NB4 (cell line): ENCODE measurements around the gene STAMBPL1.

ENCODE experiments used
- DNase-seq: peaks from one replicate; pipeline ENCODE4 v3.0.0; 2010; ENCODE audit warnings: low read depth
- H3K4me3 ChIP-seq: one replicate; pipeline ENCODE4 v1.5.1; 2011; ENCODE audit warnings: mild to moderate bottlenecking, low read depth, low read length, moderate library complexity
- MYC ChIP-seq: IDR thresholded peaks from 2 replicates; pipeline ENCODE4 v1.6.1; 2011; ENCODE audit warnings: low read depth, low read length
- POLR2A ChIP-seq: IDR thresholded peaks from 2 replicates; pipeline ENCODE4 v1.6.1; 2011; ENCODE audit warnings: mild to moderate bottlenecking; ENCODE audit not compliant: insufficient read length; ENCODE audit errors: extremely low read depth
- TF ChIP-seq, protein P1 (sequence below): IDR thresholded peaks from one replicate; pipeline ENCODE4 v1.5.1; 2012; ENCODE audit warnings: low read depth, low read length
- TF ChIP-seq, protein P2 (sequence below): IDR thresholded peaks from 2 replicates; pipeline ENCODE4 v1.6.1; 2011; ENCODE audit warnings: low read depth, low read length

The STAMBPL1 gene

DNA sequence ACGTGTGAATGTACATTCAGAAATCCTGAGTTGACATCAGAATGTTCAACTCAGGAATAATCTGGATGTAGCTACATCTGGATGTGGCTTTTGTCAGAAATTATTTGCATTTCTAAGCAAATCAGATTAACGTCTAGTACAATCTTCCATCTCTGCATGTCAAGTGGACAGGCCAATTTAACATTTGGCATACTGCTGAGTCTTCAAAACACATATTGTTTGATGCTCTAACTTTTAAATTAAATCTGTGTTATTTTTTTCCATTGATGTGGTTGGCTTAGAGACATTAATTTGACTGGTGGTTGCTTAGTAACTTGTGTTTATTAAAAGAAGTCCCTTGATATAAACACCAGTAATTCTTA lies 3.4 kb downstream of the STAMBPL1 start:
- H3K4me3 ChIP-seq = no peak overlapping the region
- TF ChIP-seq, protein P1, sequence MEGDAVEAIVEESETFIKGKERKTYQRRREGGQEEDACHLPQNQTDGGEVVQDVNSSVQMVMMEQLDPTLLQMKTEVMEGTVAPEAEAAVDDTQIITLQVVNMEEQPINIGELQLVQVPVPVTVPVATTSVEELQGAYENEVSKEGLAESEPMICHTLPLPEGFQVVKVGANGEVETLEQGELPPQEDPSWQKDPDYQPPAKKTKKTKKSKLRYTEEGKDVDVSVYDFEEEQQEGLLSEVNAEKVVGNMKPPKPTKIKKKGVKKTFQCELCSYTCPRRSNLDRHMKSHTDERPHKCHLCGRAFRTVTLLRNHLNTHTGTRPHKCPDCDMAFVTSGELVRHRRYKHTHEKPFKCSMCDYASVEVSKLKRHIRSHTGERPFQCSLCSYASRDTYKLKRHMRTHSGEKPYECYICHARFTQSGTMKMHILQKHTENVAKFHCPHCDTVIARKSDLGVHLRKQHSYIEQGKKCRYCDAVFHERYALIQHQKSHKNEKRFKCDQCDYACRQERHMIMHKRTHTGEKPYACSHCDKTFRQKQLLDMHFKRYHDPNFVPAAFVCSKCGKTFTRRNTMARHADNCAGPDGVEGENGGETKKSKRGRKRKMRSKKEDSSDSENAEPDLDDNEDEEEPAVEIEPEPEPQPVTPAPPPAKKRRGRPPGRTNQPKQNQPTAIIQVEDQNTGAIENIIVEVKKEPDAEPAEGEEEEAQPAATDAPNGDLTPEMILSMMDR = no peak
- TF ChIP-seq POLR2A (no peak), MYC (no peak)
- TF ChIP-seq, protein P2, sequence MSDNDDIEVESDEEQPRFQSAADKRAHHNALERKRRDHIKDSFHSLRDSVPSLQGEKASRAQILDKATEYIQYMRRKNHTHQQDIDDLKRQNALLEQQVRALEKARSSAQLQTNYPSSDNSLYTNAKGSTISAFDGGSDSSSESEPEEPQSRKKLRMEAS = no peak
- no peak for DNase-seq

DNA sequence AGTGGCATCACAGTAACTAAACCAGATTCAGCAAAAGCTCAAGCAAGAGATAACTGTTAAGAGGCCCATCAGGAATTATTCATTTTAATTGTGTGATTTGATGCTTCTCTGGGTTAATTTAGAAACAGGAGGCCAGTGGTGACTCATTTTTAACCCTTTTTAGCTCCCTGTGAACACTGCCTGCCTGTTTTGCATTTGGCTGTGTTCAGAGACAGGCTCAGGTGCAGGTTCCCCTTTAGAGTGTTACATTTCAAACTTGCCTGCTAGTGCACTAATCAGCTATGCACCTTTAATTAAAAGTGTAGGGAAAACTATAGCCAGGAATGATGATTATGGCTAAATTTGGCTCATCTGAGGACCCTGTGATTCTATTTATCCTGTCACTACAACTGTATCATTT lies 6.5 kb downstream of the STAMBPL1 start:
- no peak overlapping the region for H3K4me3 ChIP-seq
- peak; percentile 40 for DNase-seq

DNA sequence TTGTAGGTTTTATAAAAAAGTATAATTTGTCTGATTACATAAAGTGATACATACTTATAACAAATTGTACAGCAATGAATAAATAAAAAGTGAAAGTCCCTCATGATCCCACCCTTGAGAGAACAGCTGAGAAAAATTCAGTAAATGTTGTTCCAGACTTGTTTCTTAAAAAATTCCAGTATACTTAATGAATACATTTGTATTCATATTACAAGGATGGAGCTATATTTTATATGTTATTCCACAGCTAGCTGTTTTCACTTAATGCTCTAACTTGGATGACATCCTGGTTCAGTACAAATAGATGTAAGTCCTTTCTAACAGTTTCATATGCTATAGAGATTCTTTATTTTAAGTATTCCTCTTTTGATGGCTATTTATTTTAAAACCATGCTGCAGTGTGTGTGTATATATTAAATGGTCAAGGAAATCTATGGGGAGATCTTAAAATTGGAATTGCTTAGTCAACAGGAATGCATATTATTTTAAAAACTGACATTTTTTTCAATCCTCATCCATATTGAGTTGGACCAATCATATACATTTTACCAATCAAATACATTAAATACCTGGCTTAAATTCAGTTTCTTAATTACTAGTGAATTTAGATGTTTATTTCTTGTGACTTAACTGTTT lies 8.9 kb downstream of the STAMBPL1 start:
- no peak for DNase-seq
- H3K4me3 ChIP-seq = no peak overlapping the region
- TF ChIP-seq POLR2A (no peak), MYC (no peak)
- TF ChIP-seq, protein P1 = no peak
- TF ChIP-seq, protein P2 = no peak

More for the DNA sequence above, 6.5 kb downstream of the STAMBPL1 start:
- no peak for TF ChIP-seq POLR2A
- TF ChIP-seq, protein P1 = no peak
- TF ChIP-seq, protein P2 = no peak
- TF ChIP-seq MYC = no peak

DNA sequence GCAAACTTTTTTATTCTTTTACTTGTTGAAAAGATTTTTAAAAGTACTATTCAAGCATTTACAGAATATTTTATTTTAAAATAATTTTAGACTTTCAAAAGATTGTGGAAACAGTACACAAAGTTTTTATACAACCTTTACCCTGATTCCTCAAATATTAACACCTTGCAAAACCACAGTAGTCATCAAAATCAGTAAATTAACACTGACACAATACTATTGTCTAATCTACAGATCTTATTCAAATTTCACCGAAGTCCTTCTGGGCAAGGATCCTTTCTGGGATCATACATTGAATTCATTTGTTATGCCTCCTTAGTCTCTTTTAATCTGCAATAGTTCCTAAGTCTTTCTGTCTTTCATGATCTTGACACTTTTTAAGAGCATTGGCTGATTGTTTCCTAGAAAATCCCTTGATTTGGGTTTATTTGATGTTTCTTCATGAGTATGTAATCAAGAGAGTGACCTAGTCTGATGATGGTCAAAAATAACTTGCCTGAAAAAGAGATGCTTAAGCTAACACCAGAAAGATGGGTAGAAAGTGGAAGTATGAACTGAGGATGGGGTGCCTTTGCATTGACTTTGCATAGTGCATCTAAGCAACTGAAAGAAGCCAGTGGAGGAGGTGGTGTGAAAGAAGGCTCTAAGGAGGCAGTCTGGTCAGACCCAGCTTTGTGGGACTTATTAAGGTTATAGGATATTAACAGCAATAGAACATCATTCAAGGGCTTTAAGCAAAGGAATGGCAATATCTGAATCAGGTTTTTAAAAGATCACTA lies 9.7 kb downstream of the STAMBPL1 start:
- TF ChIP-seq POLR2A = no peak
- TF ChIP-seq, protein P2 = no peak
- no peak for TF ChIP-seq MYC
- TF ChIP-seq, protein P1 = no peak

DNA sequence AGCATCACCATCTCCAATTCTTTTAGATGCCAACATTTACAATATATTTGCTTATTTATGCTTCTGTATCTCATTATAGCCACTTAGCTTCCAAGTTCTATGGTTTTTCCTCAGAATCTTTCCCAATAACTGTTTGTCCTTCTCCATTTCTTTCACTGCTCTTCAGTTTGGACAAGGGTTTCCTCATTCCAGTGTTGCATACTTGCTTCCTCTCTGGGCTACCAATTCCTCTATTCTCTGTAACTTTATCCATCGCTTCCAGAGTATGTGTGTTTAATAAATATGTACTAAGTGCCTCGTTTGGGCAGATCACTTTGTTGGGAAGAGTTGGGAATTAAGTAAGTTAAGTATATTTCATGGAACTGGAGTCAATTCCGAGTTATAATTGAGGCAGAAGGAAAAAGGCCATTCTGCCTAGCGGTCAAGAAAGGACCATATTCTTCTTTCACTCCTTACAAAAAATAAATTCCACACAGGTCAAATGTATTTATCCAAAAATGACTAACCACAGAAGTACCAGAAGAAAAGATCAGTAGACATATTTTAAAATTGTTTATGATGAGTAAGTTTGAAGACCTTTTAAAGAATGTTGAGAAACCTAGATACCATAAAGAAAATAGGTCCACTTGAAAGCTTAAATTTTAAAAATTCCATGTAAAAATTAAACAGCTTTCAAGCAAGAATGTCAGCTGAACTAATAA lies 10.8 kb downstream of the STAMBPL1 start:
- no peak for DNase-seq
- no peak overlapping the region for H3K4me3 ChIP-seq
- TF ChIP-seq, protein P2 = no peak
- TF ChIP-seq POLR2A (no peak), MYC (no peak)
- TF ChIP-seq, protein P1 = no peak

More for the DNA sequence above, 9.7 kb downstream of the STAMBPL1 start:
- no peak overlapping the region for H3K4me3 ChIP-seq
- no peak for DNase-seq
